IPS DF 6.9 (cell line): ENCODE data around the gene ACACA.

Experiments
- DNase-seq: peaks from one replicate; pipeline ENCODE4 v3.0.0-alpha.2; 2013; ENCODE audit warnings: low read depth, low spot score
- H3K27ac ChIP-seq: one replicate; pipeline ENCODE4 v1.5.1; 2013; ENCODE audit warnings: low read length, control low read depth
- H3K27me3 ChIP-seq: 2 replicates; pipeline ENCODE4 v1.6.1; 2013; ENCODE audit warnings: mild to moderate bottlenecking, low read length; ENCODE audit not compliant: control insufficient read depth, insufficient read depth
- H3K36me3 ChIP-seq: 2 replicates; pipeline ENCODE4 v1.6.1; 2013; ENCODE audit warnings: low read length; ENCODE audit not compliant: control insufficient read depth, insufficient read depth
- H3K4me1 ChIP-seq: 2 replicates; pipeline ENCODE4 v1.6.1; 2013; ENCODE audit warnings: low read length; ENCODE audit not compliant: control insufficient read depth, insufficient read depth
- H3K4me3 ChIP-seq: 2 replicates; pipeline ENCODE4 v1.5.1; 2013; ENCODE audit warnings: mild to moderate bottlenecking, low read length
- H3K9me3 ChIP-seq: 2 replicates; pipeline ENCODE4 v1.6.1; 2013; ENCODE audit warnings: low read length, inconsistent platforms; ENCODE audit not compliant: control insufficient read depth, insufficient read depth
- WGBS: extraction: QIAGEN DNeasy Blood & Tissue Kit; methylation state at CpG from one replicate; pipeline ENCODE4 v1.1.7; 2013; ENCODE audit warnings: mixed read lengths, missing lambda C conversion rate; ENCODE audit not compliant: insufficient read length, insufficient coverage; 5-methylcytosine and 5-hydroxymethylcytosine counted together

The ACACA gene

DNA sequence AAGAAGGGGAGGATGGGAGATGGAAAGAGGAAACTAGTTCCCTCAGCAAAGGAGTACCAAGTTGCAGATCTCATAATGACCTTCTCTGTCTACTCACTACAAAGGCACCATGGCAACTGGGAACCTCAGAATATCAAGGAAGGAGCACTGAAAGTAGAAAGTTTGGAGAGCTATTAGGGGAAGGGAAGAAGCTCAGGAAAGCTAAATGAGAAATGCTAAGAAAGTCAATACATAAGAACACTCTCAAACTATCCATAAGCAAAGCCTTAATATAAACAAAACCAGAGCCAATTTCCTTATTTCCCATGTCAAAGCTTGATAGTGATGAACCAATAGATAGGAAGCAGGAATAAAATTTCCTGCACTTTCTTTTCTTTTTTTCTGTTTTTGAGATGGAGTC, 88.8 kb downstream of the ACACA start:
- Histone ChIP-seq H3K4me3 (no peak overlapping the region), H3K27me3 (no peaks in the 10 kb centered on the region)

DNA sequence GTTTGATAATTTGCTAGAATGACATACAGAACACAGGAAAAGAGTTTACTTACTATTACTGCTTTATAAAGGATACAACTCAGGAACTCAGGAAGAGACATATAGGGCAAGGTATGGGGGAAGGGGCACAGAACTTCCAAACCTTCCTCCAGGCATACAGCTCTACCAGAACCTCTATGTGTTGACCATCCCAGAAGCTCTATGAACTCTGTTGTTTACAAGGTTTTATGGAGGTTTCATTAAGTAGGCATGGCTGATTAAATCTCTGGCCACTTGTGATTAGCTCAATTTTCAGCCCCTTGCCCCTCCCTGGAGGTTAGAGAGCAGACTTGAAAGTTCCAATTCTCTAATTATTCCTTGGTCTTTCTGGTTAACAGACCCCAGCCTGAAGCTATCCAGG, 91.0 kb downstream of the ACACA start:
- no peak for DNase-seq
- no peaks in the 10 kb centered on the region for H3K9me3 ChIP-seq
- H3K4me3 ChIP-seq: no peak overlapping the region
- H3K36me3 ChIP-seq: no peaks in the 10 kb centered on the region
- no peaks in the 10 kb centered on the region; the same call in 1 of the 2 replicates for H3K4me1 ChIP-seq
- no peak overlapping the region for H3K27ac ChIP-seq
- H3K27me3 ChIP-seq: no peaks in the 10 kb centered on the region

More for the DNA sequence above, 88.8 kb downstream of the ACACA start:
- H3K36me3 ChIP-seq: 0 out of 2 replicates have a peak, but pooled peaks cover 3% of the 10 kb centered on the region
- H3K9me3 ChIP-seq: no peaks in the 10 kb centered on the region
- DNase-seq: no peak
- no peaks in the 10 kb centered on the region; the same call in 1 of the 2 replicates for H3K4me1 ChIP-seq
- no peak overlapping the region for H3K27ac ChIP-seq

DNA sequence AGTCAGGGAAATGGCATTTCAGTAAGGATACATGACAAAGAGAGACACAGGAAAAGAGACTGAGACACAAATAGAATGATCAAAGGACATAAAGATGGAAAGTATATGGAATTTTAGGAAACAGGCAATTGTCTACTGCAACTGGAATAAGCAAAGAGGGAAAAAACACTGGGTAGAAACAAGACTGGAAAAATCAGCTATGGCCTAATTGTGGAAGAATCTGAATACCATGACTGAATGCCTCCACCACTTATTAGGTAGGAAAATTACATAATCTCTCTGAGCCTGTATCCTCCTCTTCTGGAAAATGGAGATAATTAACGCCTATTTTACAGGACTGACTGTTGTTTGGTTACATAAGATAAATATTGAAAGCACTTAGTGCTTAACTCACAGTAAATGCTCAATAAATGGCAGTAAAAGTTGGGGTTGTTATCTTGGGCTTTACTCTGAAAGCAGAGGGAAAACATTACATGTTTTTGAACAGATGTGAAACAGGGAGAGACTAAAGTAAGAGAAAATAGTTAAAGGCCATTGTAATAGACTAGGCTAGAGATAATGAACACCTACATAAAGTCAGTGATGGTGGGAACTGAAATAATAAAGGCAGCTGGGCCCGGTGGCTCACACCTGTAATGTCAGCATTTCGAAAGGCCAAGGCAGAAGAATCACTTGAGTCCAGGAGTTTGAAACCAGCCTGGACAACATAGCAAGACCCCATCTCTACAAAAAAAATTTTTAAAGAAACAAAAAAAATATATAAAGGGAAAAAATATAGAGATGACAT, 94.3 kb downstream of the ACACA start:
- no CpG with 5 or more reads among the region's 3 CpGs for WGBS
- no peaks in the 10 kb centered on the region for H3K27me3 ChIP-seq
- no peaks in the 10 kb centered on the region for H3K9me3 ChIP-seq
- no peaks in the 10 kb centered on the region; the same call in 1 of the 2 replicates for H3K4me1 ChIP-seq
- H3K4me3 ChIP-seq: no peak overlapping the region
- no peaks in the 10 kb centered on the region for H3K36me3 ChIP-seq
- no peak for DNase-seq
- no peak overlapping the region for H3K27ac ChIP-seq

DNA sequence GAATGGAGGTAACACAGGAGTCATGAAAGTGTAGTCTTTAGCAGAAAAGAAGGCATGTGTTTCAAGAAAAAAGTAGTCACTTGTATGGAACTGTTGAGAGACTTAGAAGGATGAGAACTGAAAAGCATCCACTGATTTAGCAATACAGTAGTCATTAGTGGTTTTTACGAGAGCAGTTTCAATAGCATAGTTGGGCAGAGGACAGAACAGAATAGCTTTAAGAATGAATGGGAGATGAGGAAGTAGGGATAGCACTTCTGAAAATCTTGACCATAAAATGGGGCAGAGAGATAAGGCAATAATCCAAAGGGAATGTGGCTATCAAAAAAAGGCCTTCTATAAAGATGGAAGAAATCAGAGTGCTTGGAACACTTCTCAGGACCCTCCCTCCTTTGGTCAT, 95.7 kb downstream of the ACACA start:
- no peak for DNase-seq
- Histone ChIP-seq H3K36me3 (no peaks in the 10 kb centered on the region), H3K27me3 (no peaks in the 10 kb centered on the region), H3K4me1 (no peaks in the 10 kb centered on the region; the same call in 1 of the 2 replicates), H3K27ac (no peak overlapping the region), H3K9me3 (no peaks in the 10 kb centered on the region), H3K4me3 (no peak overlapping the region)
- no CpG with 5 or more reads among the region's 1 CpG for WGBS

DNA sequence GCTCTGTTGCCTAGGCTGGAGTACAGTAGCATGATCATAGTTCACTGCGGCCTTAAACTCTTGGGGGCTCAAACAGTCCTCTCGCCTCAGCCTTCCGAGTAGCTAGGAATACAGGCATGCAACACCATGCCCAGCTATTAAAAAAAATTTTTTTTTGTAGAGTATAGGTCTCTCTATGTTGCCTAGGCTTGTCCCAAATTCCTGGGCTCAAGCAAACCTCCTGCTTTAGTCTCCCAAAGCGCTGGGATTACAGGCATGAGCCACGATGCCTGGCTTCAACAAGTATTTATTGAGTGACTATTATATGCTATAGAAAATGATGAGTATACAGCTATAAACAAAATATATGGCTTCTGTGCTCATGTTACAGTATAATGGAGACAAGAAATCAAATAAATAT, 97.6 kb downstream of the ACACA start:
- WGBS: no CpG with 5 or more reads among the region's 5 CpGs
- Histone ChIP-seq H3K9me3 (no peaks in the 10 kb centered on the region), H3K27me3 (no peaks in the 10 kb centered on the region), H3K36me3 (no peaks in the 10 kb centered on the region), H3K4me1 (no peaks in the 10 kb centered on the region), H3K27ac (no peak overlapping the region), H3K4me3 (no peak overlapping the region)
- DNase-seq: no peak

DNA sequence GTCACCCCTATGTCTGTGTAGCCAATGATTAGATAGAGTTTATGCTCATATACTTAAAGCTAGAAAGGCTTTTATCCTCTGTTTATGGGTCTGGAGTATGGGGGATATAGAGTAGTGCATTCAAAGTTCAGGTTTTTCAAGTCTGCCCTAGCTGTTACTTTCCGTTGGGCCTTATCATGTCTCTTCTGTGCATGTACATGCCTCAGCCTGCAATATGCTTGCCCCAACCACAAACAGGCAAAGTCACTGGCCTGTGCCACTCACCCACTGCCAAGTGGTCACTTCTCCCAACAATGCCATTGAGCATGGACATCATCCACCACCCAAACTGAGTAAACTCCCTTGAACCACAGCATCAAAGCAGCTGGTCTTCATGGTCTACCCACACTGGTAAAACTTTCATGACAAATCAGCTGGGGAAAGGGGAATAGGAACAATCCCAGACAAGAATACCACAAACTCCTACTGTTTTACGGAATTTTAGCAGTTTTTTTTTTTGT, 101.2 kb downstream of the ACACA start:
- no peak overlapping the region for H3K27ac ChIP-seq
- no CpG with 5 or more reads among the region's 2 CpGs for WGBS
- no peak for DNase-seq

DNA sequence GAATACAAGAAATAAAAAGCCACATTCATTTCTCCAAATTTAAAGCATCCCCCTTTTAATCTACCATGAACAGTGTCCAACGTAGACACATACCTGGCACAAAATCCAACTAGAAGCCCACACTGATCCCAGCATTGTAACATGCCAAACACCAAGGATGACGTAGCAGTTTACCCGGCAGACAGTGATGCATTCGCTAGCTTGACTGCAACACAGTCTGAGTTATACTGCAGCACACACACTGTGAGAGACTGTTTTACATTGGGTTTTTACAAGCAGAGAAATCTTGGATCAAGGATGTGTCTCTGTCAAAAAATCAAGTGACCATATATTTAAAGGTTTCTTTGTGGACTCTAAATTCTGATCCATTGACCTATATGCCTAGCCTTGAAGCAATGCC, 105.3 kb downstream of the ACACA start:
- no peak overlapping the region for H3K4me3 ChIP-seq
- no CpG with 5 or more reads among the region's 4 CpGs for WGBS
- H3K9me3 ChIP-seq: no peaks in the 10 kb centered on the region
- no peaks in the 10 kb centered on the region; the same call in 1 of the 2 replicates for H3K4me1 ChIP-seq
- no peak overlapping the region for H3K27ac ChIP-seq
- no peaks in the 10 kb centered on the region for H3K27me3 ChIP-seq
- no peaks in the 10 kb centered on the region for H3K36me3 ChIP-seq
- no peak for DNase-seq

More for the DNA sequence above, 101.2 kb downstream of the ACACA start:
- Histone ChIP-seq H3K4me3 (no peak overlapping the region), H3K27me3 (no peaks in the 10 kb centered on the region), H3K36me3 (no peaks in the 10 kb centered on the region), H3K4me1 (no peaks in the 10 kb centered on the region), H3K9me3 (no peaks in the 10 kb centered on the region)

DNA sequence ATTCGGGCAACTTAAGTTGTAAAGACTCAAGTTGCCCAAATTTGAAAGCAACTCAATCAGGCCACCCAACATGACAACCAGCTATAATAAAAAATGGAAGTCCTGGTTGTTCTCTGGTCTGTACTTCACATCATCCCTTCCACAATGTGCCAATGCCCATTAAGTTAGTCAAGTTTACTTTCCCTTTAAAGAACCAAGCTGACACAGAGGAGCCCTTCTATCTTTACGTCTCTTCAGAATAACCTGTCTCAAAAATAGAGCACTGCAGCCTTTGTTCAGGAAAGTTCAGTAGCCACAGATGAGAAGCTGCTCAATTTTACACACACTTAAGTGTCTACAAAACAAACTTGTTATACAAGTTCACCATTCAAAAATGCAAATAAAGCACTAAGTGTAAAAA, 106.0 kb downstream of the ACACA start:
- no peaks in the 10 kb centered on the region for H3K9me3 ChIP-seq
- H3K4me1 ChIP-seq: no peaks in the 10 kb centered on the region; the same call in 1 of the 2 replicates
- H3K27ac ChIP-seq: no peak overlapping the region
- no peak for DNase-seq
- H3K27me3 ChIP-seq: no peaks in the 10 kb centered on the region
- no CpG with 5 or more reads among the region's 2 CpGs for WGBS
- H3K36me3 ChIP-seq: no peaks in the 10 kb centered on the region
- no peak overlapping the region for H3K4me3 ChIP-seq

DNA sequence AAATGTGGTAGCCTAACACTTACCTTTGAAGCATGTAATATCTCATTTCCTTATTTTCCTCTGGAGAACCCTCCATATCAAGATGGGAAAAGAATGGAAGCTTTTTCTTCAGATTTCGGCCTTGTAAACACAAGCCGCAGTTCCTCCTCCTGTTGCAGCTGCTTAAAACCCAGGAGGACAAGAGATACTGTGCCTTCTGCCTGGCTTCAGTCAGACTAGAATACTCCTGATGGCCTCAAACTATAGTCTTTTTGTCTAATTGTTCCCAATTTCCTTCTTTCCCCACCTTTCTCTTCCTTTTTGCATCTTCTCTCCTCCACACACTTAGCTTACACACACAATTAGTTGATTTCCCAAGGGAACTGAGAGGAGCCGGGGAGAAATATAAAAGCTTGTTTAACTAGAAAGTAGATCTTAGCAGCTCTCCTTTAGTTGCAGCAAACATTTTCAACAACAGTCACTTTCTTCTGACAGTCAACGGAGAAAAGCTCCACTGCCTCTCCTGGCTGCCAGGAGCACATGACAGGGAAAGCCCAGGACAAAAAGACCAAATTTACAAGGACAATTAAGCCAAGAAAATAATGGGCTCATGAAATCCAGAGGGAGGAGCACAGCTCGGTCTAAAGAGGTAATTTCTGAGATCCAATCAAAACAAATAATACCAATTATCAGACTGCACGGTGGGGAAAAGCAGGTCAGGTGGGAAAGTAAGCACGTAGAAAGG, 107.2 kb downstream of the ACACA start:
- Histone ChIP-seq H3K4me3 (no peak overlapping the region), H3K27ac (no peak overlapping the region)

DNA sequence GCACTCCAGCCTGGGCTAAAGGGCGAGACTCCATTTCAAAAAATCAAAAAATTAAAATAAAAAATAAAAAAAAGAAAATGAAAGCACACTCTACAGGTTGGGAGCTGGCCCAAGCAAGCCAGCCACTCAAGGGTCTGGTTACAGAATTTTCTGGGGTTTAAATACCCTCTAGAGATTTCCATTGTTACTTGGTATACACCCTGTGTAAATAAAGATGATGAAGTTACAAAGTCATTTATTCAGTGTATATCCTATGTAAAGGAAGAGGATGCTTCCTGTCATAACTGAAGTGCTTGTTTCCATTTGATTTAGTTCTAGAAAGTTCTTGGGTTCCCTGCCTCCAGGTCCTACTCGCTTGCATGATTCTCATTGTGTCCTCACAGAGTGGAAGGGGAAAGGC, 110.7 kb downstream of the ACACA start:
- H3K36me3 ChIP-seq: no peaks in the 10 kb centered on the region
- H3K9me3 ChIP-seq: no peaks in the 10 kb centered on the region
- peaks cover 3% of the 10 kb centered on the region; the same call in 1 of the 2 replicates for H3K4me1 ChIP-seq
- H3K27ac ChIP-seq: no peak overlapping the region
- H3K27me3 ChIP-seq: no peaks in the 10 kb centered on the region
- WGBS: no CpG with 5 or more reads among the region's 2 CpGs
- DNase-seq: no peak
- no peak overlapping the region for H3K4me3 ChIP-seq

More for the DNA sequence above, 107.2 kb downstream of the ACACA start:
- no peak for DNase-seq
- Histone ChIP-seq H3K4me1 (peaks cover 3% of the 10 kb centered on the region; the same call in 1 of the 2 replicates), H3K27me3 (no peaks in the 10 kb centered on the region), H3K36me3 (no peaks in the 10 kb centered on the region), H3K9me3 (no peaks in the 10 kb centered on the region)
- no CpG with 5 or more reads among the region's 7 CpGs for WGBS
